NCI-H187 (cell line): ENCODE results near the gene SLC34A3.
"Not testable (repeated sequence)": the region's sequence is repeated elsewhere in the genome, so short reads cannot be mapped to it uniquely, and the experiment has no call there.

ENCODE experiments used
- DNase-seq, 2 experiments: peaks; one replicate each; lab custom pipeline; 2025; lab: John Stamatoyannopoulos, UW

The SLC34A3 gene

DNA sequence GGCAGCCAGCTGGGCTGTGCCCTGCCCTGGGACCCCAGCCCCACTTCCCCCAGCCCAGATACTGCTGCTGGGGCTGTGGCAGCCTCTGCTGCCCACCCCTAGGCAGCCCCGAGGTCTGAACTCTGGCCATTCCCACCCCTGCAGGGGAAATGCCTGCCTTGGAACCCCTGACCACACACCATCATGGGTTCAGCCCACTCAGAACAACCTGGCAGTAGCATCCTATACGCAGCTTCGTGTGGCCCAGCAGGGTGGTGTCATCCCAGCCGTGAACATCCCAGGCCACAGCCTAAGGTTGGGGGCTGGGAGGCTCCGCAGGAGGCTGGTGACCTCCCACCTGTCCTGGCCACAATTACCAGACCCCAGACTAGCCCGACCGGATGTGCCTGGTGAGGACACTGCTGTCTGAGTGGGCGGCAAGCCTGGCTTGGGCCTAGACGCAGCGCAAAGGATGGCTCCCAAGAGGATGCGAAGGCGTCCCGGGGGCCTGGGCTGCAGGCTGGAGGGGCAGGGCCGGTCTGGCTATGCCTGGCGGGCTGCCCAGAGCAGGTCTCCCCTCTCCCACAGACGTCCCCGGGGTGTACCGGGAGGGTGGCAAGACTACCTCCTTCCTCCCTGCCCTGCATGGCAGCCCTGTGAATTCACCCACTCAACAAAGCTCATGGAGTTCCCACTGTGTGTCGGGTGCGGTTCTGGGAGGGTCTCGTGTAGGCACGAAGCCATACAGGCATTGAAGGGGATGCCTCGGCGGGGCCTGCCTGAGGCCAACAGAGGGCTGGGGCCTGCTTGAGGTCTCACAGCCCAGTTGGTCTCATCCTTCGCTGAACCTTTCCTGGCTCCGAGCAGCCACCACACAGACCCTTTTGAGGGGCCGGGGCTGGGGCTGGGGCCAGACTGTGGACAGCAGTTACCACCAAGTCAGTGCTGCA is 1.5 kb upstream of the SLC34A3 start:
- no peak for DNase-seq

DNA sequence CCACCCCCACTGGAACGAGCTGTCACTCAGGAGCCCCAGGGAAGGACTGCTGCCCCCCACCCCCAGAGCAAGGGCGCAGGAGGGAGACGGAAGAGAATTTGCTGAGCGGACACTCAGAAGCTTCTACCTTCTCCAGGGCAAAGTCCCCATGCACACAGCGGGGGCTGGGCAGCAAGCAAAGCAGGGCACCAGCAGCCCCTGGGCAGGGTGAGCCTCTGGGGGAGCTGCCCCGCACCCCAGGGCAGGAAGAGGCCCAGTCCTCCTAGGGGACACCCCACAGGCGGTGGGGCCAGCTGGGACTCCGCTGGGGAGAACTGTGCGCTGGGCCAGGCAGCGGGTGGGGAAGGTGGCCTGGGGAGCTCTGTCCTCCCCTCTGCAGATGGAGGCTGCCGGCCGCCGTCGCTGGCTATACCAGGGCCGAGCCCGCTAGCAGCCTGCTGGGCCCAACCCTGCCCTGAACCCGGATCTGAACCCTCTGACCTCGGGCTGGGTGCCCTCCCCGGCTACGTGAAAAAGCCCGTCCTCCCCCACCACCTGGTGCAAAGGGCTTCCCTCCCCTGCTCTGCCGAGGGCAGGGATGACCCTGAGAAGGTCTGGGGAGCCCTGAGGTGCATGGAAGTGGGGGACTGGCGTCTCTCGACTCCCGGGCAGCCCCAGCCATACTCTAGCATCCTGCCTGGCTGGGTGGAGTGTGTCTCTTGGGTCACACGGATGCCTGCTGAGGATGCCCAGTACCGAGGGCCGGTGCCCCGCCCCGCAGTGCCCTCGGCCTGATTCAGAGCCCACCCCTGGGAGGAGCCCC is 597 bp upstream of the SLC34A3 start:
- no peak for DNase-seq

DNA sequence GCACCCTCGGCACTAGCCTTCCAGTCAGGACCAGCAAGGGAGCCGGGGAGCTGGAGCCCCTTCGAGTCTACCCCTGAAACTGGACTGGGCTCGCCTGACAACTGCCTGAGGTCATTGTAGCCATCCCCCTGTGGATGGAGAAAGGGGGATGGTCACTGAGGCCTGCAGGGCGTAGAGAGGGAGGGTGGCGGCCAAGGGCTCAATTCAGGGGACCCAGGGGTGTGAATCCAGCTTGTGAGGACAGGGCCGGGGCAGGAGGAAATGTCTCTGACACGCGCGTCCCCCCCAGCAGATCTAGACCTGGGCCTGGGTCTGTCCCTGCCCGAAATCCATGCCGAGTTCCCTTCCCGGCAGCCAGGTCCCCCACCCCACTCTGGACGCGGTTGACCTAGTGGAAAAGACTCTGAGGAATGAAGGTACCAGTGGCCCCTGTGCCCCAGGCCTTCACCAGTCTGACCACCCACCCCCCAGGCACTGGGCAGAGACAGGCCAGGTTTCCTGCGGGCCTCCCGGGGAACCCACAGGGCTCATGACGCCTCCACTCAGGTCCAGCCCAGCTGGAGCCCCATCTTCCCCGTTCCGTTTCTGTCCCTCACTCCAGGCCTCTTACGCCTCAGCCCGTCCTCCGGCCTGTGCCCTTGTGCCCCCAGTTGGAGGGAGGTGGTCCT is 805 bp downstream of the SLC34A3 start:
- DNase-seq = no peak

GRCh38 chr9:137232101-137232500 is 1.4 kb downstream of the SLC34A3 start:
- no peak for DNase-seq

DNA sequence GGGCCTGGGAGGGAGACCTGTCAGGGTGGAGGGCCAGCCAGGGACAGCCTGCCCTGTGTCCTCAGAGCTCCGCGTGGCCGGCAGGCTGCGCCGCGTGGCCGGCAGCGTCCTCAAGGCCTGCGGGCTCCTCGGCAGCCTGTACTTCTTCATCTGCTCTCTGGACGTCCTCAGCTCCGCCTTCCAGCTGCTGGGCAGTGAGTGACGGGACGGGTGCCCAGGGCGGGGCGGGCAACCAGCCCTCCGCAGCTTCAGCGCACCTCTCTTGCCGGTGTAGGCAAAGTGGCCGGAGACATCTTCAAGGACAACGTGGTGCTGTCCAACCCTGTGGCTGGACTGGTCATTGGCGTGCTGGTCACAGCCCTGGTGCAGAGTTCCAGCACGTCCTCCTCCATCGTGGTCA is 1.8 kb downstream of the SLC34A3 start:
- no peak for DNase-seq

DNA sequence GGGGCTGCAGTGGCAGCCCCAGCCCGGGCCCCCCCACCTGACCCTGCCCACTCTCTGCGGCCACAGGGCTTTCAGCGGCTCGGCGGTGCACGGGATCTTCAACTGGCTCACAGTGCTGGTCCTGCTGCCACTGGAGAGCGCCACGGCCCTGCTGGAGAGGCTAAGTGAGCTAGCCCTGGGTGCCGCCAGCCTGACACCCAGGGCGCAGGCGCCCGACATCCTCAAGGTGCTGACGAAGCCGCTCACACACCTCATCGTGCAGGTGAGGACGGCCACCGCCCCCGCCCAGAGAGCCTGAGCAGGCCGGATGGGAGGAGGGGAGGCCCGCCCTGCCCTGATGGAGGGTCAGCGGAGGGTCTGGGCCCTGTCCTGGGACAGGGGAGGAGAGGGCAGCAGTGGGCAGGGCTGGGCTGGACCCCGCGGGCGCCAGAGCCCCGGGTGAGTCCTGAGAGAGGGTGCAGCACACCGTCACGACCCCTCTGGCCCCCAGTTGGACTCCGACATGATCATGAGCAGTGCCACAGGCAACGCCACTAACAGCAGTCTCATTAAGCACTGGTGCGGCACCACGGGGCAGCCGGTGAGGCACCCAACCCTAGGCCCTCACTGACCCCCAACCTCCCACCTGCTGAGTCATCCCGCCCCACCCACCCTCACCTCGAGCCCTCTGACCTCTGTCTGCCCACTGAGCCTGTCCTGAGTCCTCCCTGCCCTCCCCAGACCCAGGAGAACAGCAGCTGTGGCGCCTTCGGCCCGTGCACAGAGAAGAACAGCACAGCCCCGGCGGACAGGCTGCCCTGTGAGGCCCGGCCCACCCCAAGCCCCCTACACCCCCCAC is 2.7 kb downstream of the SLC34A3 start:
- DNase-seq = no peak

DNA sequence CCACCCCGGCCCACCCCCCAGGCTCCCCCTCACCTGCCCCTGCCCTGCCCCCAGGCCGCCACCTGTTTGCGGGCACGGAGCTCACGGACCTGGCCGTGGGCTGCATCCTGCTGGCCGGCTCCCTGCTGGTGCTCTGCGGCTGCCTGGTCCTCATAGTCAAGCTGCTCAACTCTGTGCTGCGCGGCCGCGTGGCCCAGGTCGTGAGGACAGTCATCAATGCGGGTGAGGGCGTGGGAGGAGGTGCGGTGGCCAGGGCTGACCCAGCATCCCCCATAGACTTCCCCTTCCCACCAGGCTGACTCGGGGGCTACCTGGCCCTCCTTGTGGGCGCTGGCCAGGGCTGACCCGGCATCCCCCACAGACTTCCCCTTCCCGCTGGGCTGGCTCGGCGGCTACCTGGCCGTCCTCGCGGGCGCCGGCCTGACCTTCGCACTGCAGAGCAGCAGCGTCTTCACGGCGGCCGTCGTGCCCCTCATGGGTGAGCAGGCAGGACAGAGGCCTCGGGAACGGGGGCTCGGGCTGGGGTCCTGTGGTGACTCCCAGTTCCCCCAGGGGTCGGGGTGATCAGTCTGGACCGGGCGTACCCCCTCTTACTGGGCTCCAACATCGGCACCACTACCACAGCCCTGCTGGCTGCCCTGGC is 3.5 kb downstream of the SLC34A3 start:
- DNase-seq = no peak

- no peak for DNase-seq
Observed at GRCh38 chr9:137234758-137235423, 4.2 kb downstream of the SLC34A3 start.

DNA sequence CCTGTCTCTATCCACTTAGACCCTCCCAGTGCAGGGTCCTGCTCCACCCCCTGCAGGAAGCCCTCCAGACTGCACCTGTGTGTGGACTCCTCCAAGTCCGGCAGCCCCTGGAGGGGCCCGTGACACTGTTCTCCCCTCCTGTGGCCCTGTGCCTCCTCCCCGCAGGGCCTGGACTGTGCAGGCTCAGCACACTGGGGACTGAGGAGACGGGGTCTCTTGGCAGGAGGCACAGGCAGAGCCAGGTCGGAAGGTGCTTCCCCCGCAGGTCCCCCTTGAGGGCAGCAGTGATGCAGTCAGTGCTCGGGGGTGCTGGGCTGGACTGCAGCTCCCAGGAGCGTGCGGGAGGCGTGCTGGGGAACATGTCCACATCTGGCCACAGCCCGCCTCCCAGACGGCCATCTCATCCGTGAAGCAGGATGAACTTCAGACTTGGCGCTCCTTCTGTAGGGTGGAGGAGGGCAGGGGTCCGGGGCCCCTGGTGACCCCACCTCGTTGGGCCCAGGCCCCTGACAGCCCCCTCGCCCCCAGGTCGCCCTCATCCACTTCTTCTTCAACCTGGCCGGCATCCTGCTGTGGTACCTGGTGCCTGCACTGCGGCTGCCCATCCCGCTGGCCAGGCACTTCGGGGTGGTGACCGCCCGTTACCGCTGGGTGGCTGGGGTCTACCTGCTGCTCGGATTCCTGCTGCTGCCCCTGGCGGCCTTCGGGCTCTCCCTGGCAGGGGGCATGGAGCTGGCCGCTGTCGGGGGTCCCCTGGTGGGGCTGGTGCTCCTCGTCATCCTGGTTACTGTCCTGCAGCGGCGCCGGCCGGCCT is 4.9 kb downstream of the SLC34A3 start:
- no peak for DNase-seq

GRCh38 chr9:137236238-137236935 is 5.7 kb downstream of the SLC34A3 start:
- DNase-seq = peak; percentile 41 to 61

DNA sequence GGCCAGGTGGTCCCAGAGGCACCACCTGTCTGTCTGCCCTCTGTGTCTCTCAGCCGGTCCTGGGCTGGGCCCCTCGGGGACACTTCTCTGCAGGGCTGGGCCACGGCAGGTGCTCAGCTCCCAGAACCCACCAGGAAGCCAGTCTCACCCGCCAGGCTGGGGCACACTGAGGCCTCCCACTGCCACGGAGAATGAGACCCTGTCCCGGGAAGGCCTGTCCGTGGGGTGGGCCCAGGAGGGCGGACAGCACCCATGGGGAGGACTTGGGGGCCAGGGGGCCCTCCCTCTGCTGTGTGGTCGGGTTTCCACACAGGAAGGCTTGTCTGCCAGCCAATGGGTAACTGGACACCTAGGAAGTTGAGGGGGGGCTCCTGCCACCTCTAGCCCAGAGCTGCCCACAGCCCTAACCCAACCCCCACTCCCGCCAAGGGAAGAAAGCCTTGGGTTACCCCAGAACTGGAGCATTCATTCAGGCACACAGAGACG is 6.3 kb downstream of the SLC34A3 start:
- DNase-seq = no peak

DNA sequence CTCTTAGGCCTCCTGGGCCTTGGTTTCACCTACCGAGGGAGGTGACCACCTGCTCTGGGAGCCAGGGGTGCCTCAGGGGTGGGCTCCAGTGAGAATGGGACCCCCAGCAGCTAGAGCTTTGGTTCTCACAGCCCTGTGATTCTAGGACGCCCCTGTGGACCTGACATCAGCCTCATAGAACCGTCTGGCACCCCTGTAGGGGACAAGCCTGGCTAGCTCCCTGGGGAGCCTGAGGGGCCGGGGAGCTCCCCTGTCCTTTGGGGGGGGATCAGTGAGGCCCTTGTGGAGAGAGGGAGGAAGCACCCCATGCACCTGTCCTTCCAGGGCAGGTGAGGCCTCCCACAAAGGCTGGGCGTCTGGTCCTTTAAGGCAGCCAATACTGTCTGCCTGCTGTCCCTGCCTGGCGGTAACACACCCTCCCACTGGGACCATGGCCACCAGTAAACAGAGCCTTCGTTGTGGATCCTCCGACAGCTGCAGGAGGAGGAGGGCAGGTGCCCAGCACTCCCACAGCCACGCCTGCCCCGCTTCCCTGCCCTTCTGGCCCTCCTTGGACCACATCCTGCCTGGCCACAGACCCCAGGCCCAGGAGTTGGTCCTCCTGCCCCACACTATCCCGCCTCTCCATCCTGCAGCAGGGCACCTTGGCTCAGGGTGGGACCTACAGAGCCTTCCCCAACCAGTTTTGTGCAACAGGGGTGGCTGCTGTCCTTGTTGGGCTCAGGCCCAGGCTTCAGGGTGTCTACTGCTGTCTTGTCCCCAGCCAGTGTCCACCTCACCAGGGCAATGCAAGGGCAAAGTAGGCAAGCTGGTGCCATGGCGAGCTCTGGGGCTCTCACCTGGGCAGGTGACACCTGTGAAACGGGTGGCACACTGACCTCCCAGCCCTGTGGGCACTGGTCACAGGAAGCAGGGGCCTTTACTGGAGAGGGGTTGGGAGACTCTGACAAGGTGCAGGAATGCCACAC is 7.3 kb downstream of the SLC34A3 start:
- DNase-seq = no peak

DNA sequence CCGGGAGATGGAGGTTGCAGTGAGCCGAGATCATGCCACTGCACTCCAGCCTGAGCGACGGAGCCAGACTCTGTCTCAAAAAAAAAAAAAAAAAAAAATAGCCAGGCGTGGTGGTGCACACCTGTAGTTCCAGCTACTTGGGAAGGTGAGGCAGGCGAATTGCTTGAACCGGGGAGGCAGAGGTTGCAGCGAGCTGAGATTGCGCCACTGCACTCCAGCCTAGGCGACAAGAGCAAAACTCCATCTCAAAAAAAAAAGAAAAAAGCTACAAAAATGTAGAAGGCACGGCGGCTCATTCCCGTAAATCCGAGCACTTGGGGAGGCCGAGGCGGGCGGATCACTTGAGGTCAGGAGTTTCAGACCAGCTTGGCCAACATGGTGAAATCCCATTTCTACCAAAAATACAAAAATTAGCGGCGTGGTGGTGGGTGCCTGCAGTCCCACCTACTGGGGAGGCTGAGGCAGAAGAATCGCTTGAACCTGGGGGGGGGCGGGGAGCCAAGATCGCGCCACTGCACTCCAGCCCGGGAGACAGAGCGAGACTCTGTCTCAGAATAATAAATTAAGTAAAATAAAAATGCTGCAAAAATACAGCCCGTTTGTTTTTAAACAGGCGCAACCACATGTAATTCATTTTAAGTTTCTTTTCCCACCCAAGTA is 9.0 kb downstream of the SLC34A3 start:
- DNase-seq = not testable (repeated sequence)

- DNase-seq = no peak
Observed at GRCh38 chr9:137240318-137240840, 9.7 kb downstream of the SLC34A3 start.

- DNase-seq = peak; percentile 95 to 97
Observed at GRCh38 chr9:137240841-137241489, 10.3 kb downstream of the SLC34A3 start, which contains the start of gene TUBB4B. TUBB4B (plus strand) TSS chr9:137241287; CDS start chr9:137241361, 74 bp downstream.
